Immature natural killer cell (primary cell): ENCODE data around the gene FKBP15. TPM values are rescaled to one million over a fixed set of nuclear protein-coding genes. Genes with fewer than 3 reads are reported as not detected.
A peak's percentile ranks its signal among the peaks of the same experiment; 100 is the strongest.

Source experiments
- DNase-seq, 3 donors: peaks; one replicate each; pipeline ENCODE4 v3.0.0; 2022; ENCODE audit warnings: mixed read lengths in 1 of 3
- H3K27ac Mint-ChIP-seq, 6 donors: one replicate each; pipeline ENCODE4 v1.8.0; 2020; ENCODE audit warnings: mixed read lengths in 6 of 6, mild to moderate bottlenecking in 5 of 6, inconsistent platforms in 4 of 6, moderate library complexity in 3 of 6
- H3K27me3 Mint-ChIP-seq, 3 donors: one replicate each; pipeline ENCODE4 v1.8.0; 2020 to 2021; ENCODE audit warnings: low read depth in 3 of 3, mild to moderate bottlenecking in 3 of 3, mixed read lengths in 3 of 3, moderate library complexity in 3 of 3, inconsistent platforms in 1 of 3
- H3K36me3 Mint-ChIP-seq, 3 donors: one replicate each; pipeline ENCODE4 v1.8.0; 2020; ENCODE audit warnings: mixed read lengths in 3 of 3, inconsistent platforms in 2 of 3, mild to moderate bottlenecking in 2 of 3
- H3K4me1 Mint-ChIP-seq, 2 donors: one replicate each; pipeline ENCODE4 v1.8.0; 2020; ENCODE audit warnings: inconsistent platforms in 2 of 2, mild to moderate bottlenecking in 2 of 2, mixed read lengths in 2 of 2, moderate library complexity in 1 of 2
- H3K4me3 Mint-ChIP-seq, 5 donors: one replicate each; pipeline ENCODE4 v1.8.0; 2020; ENCODE audit warnings: mild to moderate bottlenecking in 5 of 5, mixed read lengths in 5 of 5, inconsistent platforms in 3 of 5, moderate library complexity in 3 of 5
- H3K9me3 Mint-ChIP-seq, 6 donors: one replicate each; pipeline ENCODE4 v1.8.0; 2020; ENCODE audit warnings: mild to moderate bottlenecking in 6 of 6, mixed read lengths in 6 of 6, inconsistent platforms in 4 of 6, moderate library complexity in 3 of 6
- polyA plus RNA-seq, 3 donors: library from polyadenylated mRNA; unstranded; fragments of 300-500 nt; fragmentation: Illumina TruSeq; gene quantifications; one replicate each; pipeline ENCODE4 v1.2.3, GENCODE V29; 2021

FKBP15 gene
- polyA plus RNA-seq, 3 donors from 2014 or later: 2.8 to 22.7 (median 8.4) TPM

DNA sequence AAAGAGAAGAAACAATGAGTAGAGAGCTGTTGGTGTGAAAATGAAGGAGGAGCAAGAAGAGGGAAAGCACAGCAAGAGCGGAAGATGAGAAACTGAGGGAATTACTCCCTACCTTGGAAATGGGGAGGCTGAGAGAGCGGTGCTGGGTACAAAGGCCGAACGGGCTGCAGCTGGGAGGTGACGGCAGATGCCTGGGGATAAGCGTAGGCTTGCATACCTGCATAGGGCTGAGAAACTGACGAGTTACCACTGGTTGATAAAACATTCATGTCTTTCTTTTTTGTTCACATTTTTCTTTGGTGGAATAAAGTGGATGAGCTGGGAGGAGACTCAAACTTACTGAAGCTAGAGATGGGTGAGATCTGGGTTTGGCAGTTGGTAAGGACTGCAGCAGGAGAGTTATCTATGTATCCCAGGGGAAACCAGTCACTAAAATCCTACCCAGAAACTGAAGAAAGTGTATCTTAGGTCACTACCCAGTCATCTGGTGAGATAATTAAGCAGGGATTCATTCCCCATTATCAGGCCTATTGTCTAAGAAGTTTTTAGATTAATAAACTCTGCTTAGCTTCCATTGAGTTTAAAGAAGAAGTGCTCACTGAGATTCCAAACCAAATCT lies 34.8 kb downstream of the FKBP15 start:
- H3K4me3 Mint-ChIP-seq: no peak overlapping the region
- no peaks in the 10 kb centered on the region for H3K4me1 Mint-ChIP-seq
- H3K27me3 Mint-ChIP-seq: no peaks in the 10 kb centered on the region
- no peak for DNase-seq
- peak overlapping the region in 2 of 6 donors; percentile 8 to 70 for H3K27ac Mint-ChIP-seq
- no peaks in the 10 kb centered on the region for H3K9me3 Mint-ChIP-seq
- peaks cover 20 to 66% (median 62%) of the 10 kb centered on the region in 3 donors for H3K36me3 Mint-ChIP-seq

DNA sequence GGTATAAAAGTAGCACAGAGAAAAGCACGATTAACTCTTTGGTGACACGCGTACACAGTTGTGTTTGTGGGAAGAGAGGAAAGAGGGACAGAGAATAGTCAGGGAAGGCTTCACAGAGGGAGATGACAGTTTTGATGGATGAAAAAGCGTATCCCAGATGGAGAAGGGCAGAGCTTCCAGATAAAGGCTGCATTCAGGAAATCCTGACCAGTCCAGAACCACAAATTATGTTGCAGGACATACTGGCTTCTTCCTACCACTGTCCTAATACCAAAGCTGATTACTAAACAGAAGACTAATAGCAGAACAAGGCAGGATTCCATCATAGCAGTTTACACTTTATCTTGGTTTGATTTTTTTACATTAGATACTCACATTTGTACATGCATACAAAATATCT lies 35.8 kb downstream of the FKBP15 start:
- H3K4me3 Mint-ChIP-seq: no peak overlapping the region
- H3K36me3 Mint-ChIP-seq: peaks cover 26 to 70% (median 67%) of the 10 kb centered on the region in 3 donors
- DNase-seq: no peak
- no peaks in the 10 kb centered on the region for H3K9me3 Mint-ChIP-seq
- no peaks in the 10 kb centered on the region for H3K4me1 Mint-ChIP-seq
- H3K27ac Mint-ChIP-seq: peak overlapping the region in 2 of 6 donors; percentile 6 to 62
- H3K27me3 Mint-ChIP-seq: no peaks in the 10 kb centered on the region

DNA sequence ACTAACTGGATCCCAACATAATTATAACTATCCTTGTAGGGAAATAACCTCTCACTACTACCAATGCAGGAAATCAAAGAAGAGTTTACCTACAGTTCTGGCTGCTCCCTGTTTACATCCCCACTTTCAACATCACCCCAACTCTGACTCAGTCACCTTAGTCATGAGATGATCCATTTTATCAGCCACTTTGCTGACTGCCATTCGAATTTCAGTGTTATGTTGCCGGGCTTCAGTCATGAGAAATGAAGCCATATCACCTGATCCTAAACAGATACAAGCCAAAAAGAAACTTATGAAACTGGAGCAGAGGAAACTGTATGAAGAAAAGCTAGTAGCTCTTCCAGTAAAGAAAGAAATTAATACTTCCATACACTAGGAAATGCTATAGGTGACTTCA lies 36.5 kb downstream of the FKBP15 start:
- DNase-seq: no peak
- Mint-ChIP-seq H3K27me3 (no peaks in the 10 kb centered on the region), H3K4me1 (no peaks in the 10 kb centered on the region), H3K27ac (no peak overlapping the region), H3K9me3 (no peaks in the 10 kb centered on the region), H3K4me3 (no peak overlapping the region), H3K36me3 (peaks cover 26 to 69% (median 63%) of the 10 kb centered on the region in 3 donors)

DNA sequence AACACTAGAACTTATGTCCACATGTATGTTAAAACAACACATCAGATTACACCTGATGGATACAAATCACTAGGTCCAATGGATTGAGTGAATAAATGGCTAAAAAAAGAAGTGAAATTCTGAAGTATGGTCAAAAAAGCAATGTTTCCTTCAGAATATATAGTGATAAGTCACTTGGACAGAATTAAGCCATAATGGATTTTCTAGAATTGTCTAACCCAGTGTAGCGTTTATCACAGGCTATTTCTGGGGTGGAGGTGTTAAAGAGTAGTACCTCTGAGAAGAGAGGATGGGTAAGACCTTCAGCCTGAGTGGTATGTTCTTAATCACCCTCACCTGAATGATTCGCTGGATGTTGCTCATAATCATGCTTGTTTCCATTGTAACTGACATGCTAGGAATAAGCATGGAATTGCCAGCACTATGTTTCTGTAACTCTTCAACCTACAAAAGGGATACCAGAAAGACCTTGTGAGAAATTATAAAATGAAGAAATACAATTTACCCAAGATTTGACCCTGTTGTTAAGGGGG lies 37.1 kb downstream of the FKBP15 start:
- Mint-ChIP-seq H3K4me3 (no peak overlapping the region), H3K9me3 (no peaks in the 10 kb centered on the region), H3K27ac (no peak overlapping the region), H3K4me1 (no peaks in the 10 kb centered on the region), H3K36me3 (peaks cover 26 to 71% (median 65%) of the 10 kb centered on the region in 3 donors), H3K27me3 (no peaks in the 10 kb centered on the region)
- no peak for DNase-seq

DNA sequence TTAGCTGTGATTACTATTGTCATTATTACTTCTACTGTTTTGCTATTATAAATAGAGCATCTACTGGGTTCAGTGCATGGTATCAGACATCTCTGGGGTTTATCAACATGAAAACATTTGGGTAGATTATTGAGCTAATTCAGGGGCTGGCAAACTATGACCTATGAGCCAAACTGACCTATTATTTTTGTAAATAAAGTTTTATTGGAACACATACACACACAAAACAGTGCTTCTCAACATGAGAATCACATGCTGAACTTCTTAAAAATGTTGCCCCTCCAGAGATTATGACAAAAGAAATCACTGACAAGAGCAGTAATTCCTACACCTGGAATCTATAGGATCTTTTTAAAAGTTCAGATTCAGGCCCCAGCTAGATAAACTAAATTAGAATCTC lies 39.9 kb downstream of the FKBP15 start:
- no peaks in the 10 kb centered on the region for H3K9me3 Mint-ChIP-seq
- H3K4me1 Mint-ChIP-seq: no peaks in the 10 kb centered on the region
- no peak overlapping the region for H3K4me3 Mint-ChIP-seq
- no peaks in the 10 kb centered on the region for H3K27me3 Mint-ChIP-seq
- H3K27ac Mint-ChIP-seq: peak overlapping the region in 1 of 6 donors; percentile 41
- DNase-seq: no peak
- H3K36me3 Mint-ChIP-seq: peaks cover 41 to 72% (median 66%) of the 10 kb centered on the region in 3 donors

DNA sequence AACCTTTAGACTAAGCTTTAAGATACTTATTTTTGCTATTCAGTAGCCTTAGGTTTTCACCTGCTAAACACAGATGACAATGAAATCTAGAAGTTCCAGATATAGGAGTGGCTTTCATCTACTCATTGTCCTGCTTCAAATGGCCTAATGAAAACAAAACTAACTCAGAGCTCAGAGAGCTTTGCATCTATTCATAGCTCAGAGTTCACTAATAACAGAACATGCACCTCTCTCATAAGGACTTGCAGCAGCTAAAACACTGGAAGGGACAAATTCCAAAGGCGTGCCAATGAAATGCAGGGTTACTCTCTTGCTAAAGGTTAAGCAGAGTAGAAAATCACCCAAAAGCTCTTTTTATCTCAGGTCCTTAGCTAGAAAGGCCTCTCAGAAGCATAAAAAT lies 41.2 kb downstream of the FKBP15 start:
- Mint-ChIP-seq H3K27me3 (no peaks in the 10 kb centered on the region), H3K36me3 (peaks cover 40 to 70% (median 61%) of the 10 kb centered on the region in 3 donors)
- no peak for DNase-seq

DNA sequence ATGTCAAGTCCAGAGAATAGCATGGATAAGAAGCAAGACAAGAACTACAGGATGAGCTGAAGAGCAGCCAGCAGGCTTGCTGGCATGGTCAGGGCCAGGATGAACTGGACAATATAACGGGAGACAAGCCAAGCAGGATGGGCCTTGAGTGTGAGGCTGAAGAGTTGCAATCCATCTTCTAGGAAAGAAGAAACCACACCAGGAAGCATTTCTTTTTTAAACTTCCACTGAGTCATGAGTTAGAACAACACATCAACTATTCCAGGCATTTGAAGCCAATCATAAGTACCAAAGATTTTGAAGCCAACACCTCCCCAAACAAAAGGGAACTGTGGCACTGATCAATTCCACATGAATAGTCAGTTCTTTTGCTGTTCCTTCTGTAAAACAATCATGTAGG lies 43.0 kb downstream of the FKBP15 start:
- Mint-ChIP-seq H3K27ac (no peak overlapping the region), H3K27me3 (no peaks in the 10 kb centered on the region), H3K36me3 (peaks cover 52 to 73% (median 64%) of the 10 kb centered on the region in 3 donors), H3K4me1 (no peaks in the 10 kb centered on the region), H3K4me3 (no peak overlapping the region), H3K9me3 (no peaks in the 10 kb centered on the region)
- DNase-seq: no peak

More for the DNA sequence above, 41.2 kb downstream of the FKBP15 start:
- no peaks in the 10 kb centered on the region for H3K4me1 Mint-ChIP-seq
- no peaks in the 10 kb centered on the region for H3K9me3 Mint-ChIP-seq
- no peak overlapping the region for H3K4me3 Mint-ChIP-seq
- H3K27ac Mint-ChIP-seq: peak overlapping the region in 1 of 6 donors; percentile 58

DNA sequence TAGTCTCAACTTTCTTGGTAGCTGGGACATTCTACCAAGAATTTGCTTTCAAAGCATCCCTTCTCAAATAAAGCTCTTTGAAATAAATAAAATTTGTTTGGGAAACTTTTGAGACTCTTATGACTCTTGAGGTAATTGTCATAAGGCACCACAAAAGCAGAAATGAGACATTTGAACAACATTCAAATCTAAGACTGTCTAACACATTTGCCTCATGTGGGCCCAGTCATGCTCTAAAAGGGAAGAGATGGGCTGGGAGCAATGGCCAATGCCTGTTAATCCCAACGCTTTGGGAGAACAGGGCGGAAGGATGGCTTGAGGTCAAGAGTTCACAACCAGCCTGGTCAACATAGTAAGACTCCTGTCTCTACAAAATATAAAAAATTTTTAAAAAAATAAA lies 43.8 kb downstream of the FKBP15 start:
- H3K27ac Mint-ChIP-seq: no peak overlapping the region
- no peak overlapping the region for H3K4me3 Mint-ChIP-seq
- no peaks in the 10 kb centered on the region for H3K27me3 Mint-ChIP-seq
- H3K9me3 Mint-ChIP-seq: no peaks in the 10 kb centered on the region
- H3K4me1 Mint-ChIP-seq: no peaks in the 10 kb centered on the region
- peaks cover 57 to 75% (median 65%) of the 10 kb centered on the region in 3 donors for H3K36me3 Mint-ChIP-seq
- DNase-seq: no peak

DNA sequence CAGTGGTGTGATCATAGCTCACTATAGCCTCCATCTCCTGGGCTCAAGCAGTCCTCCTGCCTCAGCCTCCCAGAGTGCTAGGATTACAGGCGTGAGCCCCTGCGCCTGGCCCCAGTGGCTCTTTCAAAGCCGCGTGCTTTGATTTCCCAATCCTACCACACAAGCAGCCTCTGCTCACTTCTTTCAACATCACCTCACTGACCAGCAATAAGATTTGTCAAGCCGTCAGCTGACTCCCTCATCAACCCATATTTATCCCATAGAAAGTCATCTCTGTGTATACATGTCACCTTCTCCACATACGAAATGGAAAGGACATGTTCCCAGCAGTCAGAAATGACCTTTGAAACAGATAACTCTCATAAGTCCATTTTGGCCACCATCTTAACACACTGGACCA lies 44.3 kb downstream of the FKBP15 start:
- Mint-ChIP-seq H3K36me3 (peaks cover 58 to 75% (median 65%) of the 10 kb centered on the region in 3 donors), H3K4me1 (no peaks in the 10 kb centered on the region), H3K27ac (no peak overlapping the region), H3K4me3 (no peak overlapping the region), H3K9me3 (no peaks in the 10 kb centered on the region), H3K27me3 (no peaks in the 10 kb centered on the region)
- no peak for DNase-seq

DNA sequence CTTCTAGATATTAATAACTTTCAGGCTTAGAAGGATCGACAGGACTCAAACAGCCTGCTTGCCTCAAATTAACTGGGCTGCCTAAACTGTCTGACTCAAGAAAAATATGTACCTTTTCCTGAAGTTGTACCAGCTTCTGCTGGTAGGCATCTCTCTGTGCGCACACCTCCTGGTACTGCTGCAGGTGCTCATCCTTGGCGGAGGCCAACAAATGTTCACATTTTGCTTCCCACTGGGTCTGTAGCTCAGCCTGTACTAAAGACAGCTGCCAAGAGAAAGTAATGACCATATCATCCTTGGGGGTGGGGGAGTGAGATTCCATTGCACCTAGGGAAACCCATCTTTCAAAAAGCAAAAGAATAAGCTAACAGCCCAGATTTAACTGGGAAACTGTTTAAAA lies 47.7 kb downstream of the FKBP15 start:
- H3K4me1 Mint-ChIP-seq: no peaks in the 10 kb centered on the region
- no peak for DNase-seq
- peaks cover 45 to 75% (median 55%) of the 10 kb centered on the region in 3 donors for H3K36me3 Mint-ChIP-seq
- no peak overlapping the region for H3K4me3 Mint-ChIP-seq
- H3K27ac Mint-ChIP-seq: peak overlapping the region in 1 of 6 donors; percentile 26
- H3K9me3 Mint-ChIP-seq: no peaks in the 10 kb centered on the region
- peaks cover 0 to 2% (median 0%) of the 10 kb centered on the region in 3 donors for H3K27me3 Mint-ChIP-seq

DNA sequence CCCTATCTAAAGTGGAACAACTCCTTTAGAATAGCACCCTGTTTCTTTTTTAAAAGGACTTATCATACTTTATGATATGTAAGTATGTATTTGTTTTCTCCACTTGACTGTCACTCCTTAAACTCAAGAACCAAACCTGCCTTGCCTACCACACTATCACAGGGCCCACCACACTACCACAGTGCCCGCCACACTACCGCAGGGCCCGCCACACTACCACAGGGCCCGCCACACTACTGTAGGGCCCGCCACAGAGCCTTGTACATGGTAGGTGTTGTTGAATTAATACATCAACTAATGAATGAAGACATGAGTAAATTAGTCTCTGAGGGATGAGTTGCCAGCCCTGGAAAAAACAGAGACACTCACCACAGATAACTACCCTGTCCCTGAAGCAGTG lies 52.3 kb downstream of the FKBP15 start:
- peaks cover 30 to 77% (median 55%) of the 10 kb centered on the region in 3 donors for H3K36me3 Mint-ChIP-seq

DNA sequence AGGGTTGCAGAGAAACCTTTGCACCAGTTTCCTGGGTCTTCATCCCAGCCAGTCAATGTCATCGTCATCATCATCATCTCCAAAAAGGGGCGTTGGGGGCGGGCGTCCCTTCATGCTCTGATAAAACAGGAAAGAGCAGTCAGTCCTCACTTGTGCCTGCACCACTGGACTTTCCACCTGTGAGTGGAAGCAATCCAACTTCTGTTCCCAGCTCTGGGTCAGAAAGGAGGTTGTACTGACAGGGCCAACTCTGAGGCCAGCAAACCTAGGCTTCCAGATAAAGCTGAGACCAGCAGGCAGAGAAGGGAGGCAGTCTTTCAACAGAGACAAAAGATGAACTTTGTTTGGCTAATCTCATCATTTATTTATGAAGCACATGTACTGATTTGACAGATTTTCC lies 55.0 kb downstream of the FKBP15 start:
- Mint-ChIP-seq H3K27ac (no peak overlapping the region), H3K27me3 (peaks cover 0 to 4% (median 0%) of the 10 kb centered on the region in 3 donors), H3K36me3 (peaks cover 11 to 60% (median 40%) of the 10 kb centered on the region in 3 donors), H3K4me1 (peaks cover 0 to 1% of the 10 kb centered on the region in 2 donors), H3K9me3 (no peaks in the 10 kb centered on the region), H3K4me3 (no peak overlapping the region)
- no peak for DNase-seq

More for the DNA sequence above, 52.3 kb downstream of the FKBP15 start:
- peak overlapping the region in 1 of 6 donors; percentile 17 for H3K27ac Mint-ChIP-seq
- DNase-seq: no peak
- H3K4me3 Mint-ChIP-seq: no peak overlapping the region
- peaks cover 0 to 2% (median 0%) of the 10 kb centered on the region in 3 donors for H3K27me3 Mint-ChIP-seq
- no peaks in the 10 kb centered on the region for H3K9me3 Mint-ChIP-seq
- H3K4me1 Mint-ChIP-seq: no peaks in the 10 kb centered on the region

DNA sequence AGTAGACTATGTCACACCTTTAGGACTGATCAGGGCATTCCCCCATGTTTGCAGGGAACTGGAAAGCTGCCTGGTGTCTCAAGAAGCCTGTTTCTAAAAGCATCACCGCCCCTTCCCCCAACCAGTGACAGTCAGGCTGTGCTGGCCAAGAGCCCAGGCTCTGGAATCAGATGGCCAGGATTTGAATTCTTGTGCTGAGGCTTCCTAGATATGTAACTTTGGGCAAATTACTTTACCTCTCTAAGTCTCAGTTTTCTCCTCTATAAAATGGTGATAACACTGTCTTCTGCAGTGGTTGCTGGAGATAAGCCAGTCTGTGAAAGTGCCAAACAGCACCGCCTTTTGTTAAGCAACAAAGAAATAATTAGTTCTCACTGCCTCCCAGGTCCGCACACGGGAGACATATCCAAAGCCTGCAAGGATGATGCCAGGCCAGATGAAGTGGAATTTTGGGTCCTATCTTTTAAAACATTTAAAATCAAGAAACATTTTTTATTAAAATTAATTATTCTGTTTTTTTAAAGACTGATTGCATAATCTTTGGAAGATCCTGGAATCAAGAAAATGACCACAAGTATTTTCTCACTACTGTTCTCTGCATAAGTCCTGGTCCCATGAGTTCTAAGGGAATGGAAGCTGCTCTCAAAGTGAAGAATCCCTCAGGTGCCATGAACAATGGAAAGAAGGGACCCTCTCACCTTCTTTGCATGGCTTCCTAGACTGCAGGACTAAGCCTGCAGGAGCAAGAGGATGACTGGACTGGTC lies 56.4 kb downstream of the FKBP15 start:
- Mint-ChIP-seq H3K4me1 (peaks cover 0 to 1% of the 10 kb centered on the region in 2 donors), H3K36me3 (peaks cover 10 to 50% (median 38%) of the 10 kb centered on the region in 3 donors), H3K27me3 (peaks cover 0 to 6% (median 0%) of the 10 kb centered on the region in 3 donors), H3K27ac (no peak overlapping the region), H3K9me3 (no peaks in the 10 kb centered on the region), H3K4me3 (no peak overlapping the region)
- DNase-seq: no peak

DNA sequence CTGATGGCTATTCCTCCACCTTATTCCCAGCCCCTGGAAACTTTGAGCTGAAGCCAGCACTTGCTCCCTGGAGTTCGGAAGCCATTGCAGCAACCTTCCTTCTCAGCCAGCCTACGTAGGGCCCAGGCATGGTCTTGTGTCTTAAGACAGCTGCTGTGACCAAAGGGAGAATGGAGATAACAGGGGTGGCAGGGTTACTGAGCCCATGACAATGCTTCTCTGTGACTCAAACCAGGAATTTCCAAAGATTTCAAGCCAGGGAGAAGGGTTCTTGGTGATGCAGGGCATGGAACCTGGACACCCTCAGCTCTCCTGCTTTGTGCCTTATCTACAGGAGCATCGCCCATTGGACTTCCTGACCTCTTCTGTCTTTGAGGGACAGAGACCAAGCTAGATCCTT lies 58.1 kb downstream of the FKBP15 start:
- no peak for DNase-seq
- Mint-ChIP-seq H3K27me3 (peaks cover 0 to 4% (median 0%) of the 10 kb centered on the region in 3 donors), H3K4me3 (no peak overlapping the region), H3K4me1 (peaks cover 0 to 3% of the 10 kb centered on the region in 2 donors), H3K9me3 (no peaks in the 10 kb centered on the region), H3K27ac (peak overlapping the region in 1 of 6 donors; percentile 17), H3K36me3 (peaks cover 10 to 45% (median 27%) of the 10 kb centered on the region in 3 donors)
